Smooth muscle cell (in vitro differentiated cells): ENCODE measurements around the gene ZNF429. TPM values are rescaled to one million over a fixed set of nuclear protein-coding genes. Genes with fewer than 3 reads are reported as not detected.
A peak's percentile ranks its signal among the peaks of the same experiment; 100 is the strongest.
"Not testable (repeated sequence)": the region's sequence is repeated elsewhere in the genome, so short reads cannot be mapped to it uniquely, and the experiment has no call there.

ENCODE experiments used
- DNase-seq: peaks from one replicate; lab custom pipeline; 2025; ENCODE audit not compliant: unreplicated experiment; lab: John Stamatoyannopoulos, UW
- H2AFZ ChIP-seq: fragments of 200-600 bp; sonication (generic); 2 replicates; pipeline ENCODE4 v1.6.0; 2016; ENCODE audit warnings: antibody characterized with exemption, low read depth, mild to moderate bottlenecking
- H3F3A ChIP-seq: fragments of 200-600 bp; sonication (generic); 2 replicates; pipeline ENCODE4 v1.6.0; 2017; ENCODE audit warnings: antibody characterized with exemption, low read depth
- H3K27ac ChIP-seq: fragments of 200-600 bp; sonication (generic); 2 replicates; pipeline ENCODE4 v1.5.1; 2016; ENCODE audit warnings: low read depth, mild to moderate bottlenecking
- H3K27me3 ChIP-seq: fragments of 200-600 bp; sonication (generic); 2 replicates; pipeline ENCODE4 v1.6.1; 2016; ENCODE audit warnings: low read depth, mild to moderate bottlenecking
- H3K36me3 ChIP-seq: fragments of 200-600 bp; sonication (generic); 2 replicates; pipeline ENCODE4 v1.5.1; 2016; ENCODE audit warnings: low read depth
- H3K4me1 ChIP-seq: fragments of 200-600 bp; sonication (generic); 2 replicates; pipeline ENCODE4 v1.5.1; 2016; ENCODE audit warnings: low read depth
- H3K4me2 ChIP-seq: fragments of 200-600 bp; sonication (generic); 2 replicates; pipeline ENCODE4 v1.6.0; 2016; ENCODE audit warnings: mild to moderate bottlenecking
- H3K4me3 ChIP-seq: fragments of 200-600 bp; sonication (generic); 2 replicates; pipeline ENCODE4 v1.5.1; 2016; ENCODE audit warnings: mild to moderate bottlenecking
- H3K79me2 ChIP-seq: fragments of 200-600 bp; sonication (generic); 2 replicates; pipeline ENCODE4 v1.6.0; 2016; ENCODE audit warnings: low read depth, mild to moderate bottlenecking
- H3K9ac ChIP-seq: fragments of 200-600 bp; sonication (generic); 2 replicates; pipeline ENCODE4 v1.6.0; 2016; ENCODE audit warnings: low read depth
- H3K9me3 ChIP-seq: fragments of 200-600 bp; sonication (generic); replicated peaks from 2 replicates; pipeline ENCODE4 v1.5.1; 2016; ENCODE audit warnings: low read depth
- H4K20me1 ChIP-seq: fragments of 200-600 bp; sonication (generic); 2 replicates; pipeline ENCODE4 v1.6.0; 2016; ENCODE audit warnings: low read depth
- WGBS: methylation state at CpG from one replicate; pipeline ENCODE4 v1.1.7; 2016; ENCODE audit warnings: low lambda C conversion rate; 5-methylcytosine and 5-hydroxymethylcytosine counted together
- polyA plus RNA-seq: library from polyadenylated mRNA; unstranded; fragments of >200 nt; fragmentation: Nextera tagmentation; extraction: Ambion mirVana; gene quantifications from 2 replicates; pipeline ENCODE4 v1.2.1, GENCODE V29; 2016
- total RNA-seq: library from RNA; depleted of rRNA; stranded (reverse); fragments of >200 nt; gene quantifications from 2 replicates; pipeline ENCODE4 v1.2.3, GENCODE V29; 2014
- TF ChIP-seq, protein P1 (sequence below): fragments of 200-600 bp; sonication (generic); IDR thresholded peaks from 2 replicates; pipeline ENCODE4 v1.5.1; 2017; ENCODE audit warnings: borderline replicate concordance, mild to moderate bottlenecking, antibody characterized with exemption; ENCODE audit not compliant: insufficient read depth, poor library complexity, severe bottlenecking

The ZNF429 gene
- total and polyA plus RNA-seq, 2 experiments from 2014 or later: 7.8 to 10.4 TPM

DNA sequence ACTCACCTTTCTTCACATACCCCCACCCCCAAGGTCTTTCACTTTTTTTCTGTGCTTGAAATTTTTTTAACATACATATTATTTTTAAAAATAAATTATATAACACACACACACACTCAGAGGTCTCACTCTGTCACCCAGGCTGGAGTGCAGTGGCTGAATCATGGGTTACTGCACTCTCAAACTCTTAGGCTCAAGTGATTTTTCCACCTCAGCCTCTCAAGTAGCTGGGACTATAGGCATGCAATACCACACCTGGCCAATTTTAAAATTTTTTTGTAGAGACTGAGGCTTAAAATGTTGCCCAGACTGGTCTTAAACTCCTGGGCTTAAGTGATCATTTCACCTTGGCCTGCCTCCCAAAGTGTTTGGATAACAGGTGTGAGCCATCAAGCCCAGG, 32.9 kb upstream of the ZNF429 start:
- Histone ChIP-seq H3K27ac (no peak overlapping the region), H3F3A (no peaks in the 10 kb centered on the region), H4K20me1 (no peaks in the 10 kb centered on the region), H3K36me3 (no peaks in the 10 kb centered on the region), H3K27me3 (no peaks in the 10 kb centered on the region), H2AFZ (no peak overlapping the region), H3K9ac (no peak overlapping the region), H3K4me3 (no peak overlapping the region), H3K4me2 (no peak overlapping the region), H3K9me3 (no peaks in the 10 kb centered on the region), H3K79me2 (no peaks in the 10 kb centered on the region), H3K4me1 (no peaks in the 10 kb centered on the region)
- TF ChIP-seq, protein P1, sequence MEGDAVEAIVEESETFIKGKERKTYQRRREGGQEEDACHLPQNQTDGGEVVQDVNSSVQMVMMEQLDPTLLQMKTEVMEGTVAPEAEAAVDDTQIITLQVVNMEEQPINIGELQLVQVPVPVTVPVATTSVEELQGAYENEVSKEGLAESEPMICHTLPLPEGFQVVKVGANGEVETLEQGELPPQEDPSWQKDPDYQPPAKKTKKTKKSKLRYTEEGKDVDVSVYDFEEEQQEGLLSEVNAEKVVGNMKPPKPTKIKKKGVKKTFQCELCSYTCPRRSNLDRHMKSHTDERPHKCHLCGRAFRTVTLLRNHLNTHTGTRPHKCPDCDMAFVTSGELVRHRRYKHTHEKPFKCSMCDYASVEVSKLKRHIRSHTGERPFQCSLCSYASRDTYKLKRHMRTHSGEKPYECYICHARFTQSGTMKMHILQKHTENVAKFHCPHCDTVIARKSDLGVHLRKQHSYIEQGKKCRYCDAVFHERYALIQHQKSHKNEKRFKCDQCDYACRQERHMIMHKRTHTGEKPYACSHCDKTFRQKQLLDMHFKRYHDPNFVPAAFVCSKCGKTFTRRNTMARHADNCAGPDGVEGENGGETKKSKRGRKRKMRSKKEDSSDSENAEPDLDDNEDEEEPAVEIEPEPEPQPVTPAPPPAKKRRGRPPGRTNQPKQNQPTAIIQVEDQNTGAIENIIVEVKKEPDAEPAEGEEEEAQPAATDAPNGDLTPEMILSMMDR: no peak
- no peak for DNase-seq

DNA sequence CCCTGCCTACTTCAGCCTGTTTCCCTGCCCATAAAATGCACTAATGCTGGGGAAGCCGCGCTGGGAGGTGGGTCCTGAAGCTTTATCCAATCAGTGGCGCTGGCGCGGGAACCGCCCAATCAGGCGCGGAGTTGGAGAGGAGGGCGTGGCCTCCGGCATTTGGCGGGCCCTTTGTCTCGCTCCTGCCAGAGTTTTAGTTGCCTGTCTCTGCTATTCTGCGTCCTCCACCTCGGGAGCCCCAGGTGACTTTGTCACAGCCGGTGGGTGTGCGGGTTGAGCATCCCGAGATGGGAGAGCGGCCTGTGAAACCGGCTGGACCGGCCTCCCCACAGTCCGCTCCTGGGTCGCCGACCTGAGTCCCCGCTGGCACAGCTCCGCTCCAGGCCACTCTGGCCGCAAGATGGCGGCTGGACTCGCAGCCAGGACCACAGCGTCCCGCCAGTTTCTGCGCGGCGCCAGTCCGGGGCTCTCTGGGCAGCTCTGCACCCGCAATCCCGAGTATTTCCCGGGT, 30.7 kb upstream of the ZNF429 start:
- no peak overlapping the region for H3K9ac ChIP-seq
- no peaks in the 10 kb centered on the region for H4K20me1 ChIP-seq
- H3K4me3 ChIP-seq: peak overlapping the region; percentile 52
- no peaks in the 10 kb centered on the region for H3K27me3 ChIP-seq
- H3K4me2 ChIP-seq: peak overlapping the region; percentile 87
- no peaks in the 10 kb centered on the region for H3K79me2 ChIP-seq
- WGBS: 20% methylated on average over 37 of the region's 37 CpGs
- no peaks in the 10 kb centered on the region for H3K9me3 ChIP-seq
- no peak overlapping the region for H3K27ac ChIP-seq
- no peaks in the 10 kb centered on the region for H3K36me3 ChIP-seq
- TF ChIP-seq, protein P1: no peak
- H3F3A ChIP-seq: no peaks in the 10 kb centered on the region
- DNase-seq: no peak
- peak overlapping the region; percentile 82 for H2AFZ ChIP-seq
- no peaks in the 10 kb centered on the region for H3K4me1 ChIP-seq

DNA sequence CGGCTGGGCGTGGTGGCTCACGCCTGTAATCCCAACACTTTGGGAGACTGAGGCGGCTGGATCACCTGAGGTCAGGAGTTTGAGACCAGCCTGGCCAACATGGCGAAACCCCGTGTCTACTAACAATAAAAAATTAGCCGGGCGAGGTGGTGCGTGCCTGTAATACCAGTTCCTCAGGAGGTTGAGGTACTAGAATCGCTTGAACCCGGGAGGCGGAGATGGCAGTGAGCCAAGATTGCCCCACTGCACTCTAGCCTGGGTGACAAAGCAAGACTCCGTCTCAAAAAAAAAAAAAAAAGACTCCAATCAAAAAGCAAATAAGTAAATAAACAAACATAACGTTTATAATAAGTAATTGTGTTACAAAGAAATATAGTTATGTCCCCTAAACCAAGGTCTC, 23.0 kb upstream of the ZNF429 start:
- not testable (repeated sequence) for H3K9ac ChIP-seq, H4K20me1 ChIP-seq, H3K4me2 ChIP-seq, H3K4me1 ChIP-seq, H3K9me3 ChIP-seq, H2AFZ ChIP-seq, H3K27ac ChIP-seq, H3K4me3 ChIP-seq, DNase-seq, H3K36me3 ChIP-seq, H3K27me3 ChIP-seq, H3F3A ChIP-seq, H3K79me2 ChIP-seq
- WGBS: 95% methylated on average over 14 of the region's 14 CpGs

DNA sequence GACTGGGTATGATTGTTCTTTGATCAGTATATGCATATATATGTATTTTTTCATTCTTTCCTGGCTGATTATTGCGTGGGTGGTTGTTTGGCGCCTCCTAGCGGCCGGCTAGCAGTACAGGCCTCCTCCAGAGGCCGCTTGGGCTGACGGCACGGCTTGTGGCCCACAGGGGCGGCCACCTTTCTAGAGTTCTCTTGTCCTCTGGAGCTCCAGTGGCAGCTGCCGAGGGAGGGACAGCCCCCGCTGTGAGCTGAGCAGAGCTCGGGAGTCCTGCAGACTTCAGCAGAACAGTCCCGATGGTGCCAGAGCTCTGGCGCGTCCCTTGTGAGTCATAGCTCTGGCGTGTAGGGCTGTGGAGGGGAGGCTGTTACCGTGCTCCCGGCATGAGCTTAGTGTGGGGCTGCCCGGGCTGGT, 22.5 kb upstream of the ZNF429 start:
- Histone ChIP-seq H4K20me1 (no peaks in the 10 kb centered on the region), H3K9me3 (no peaks in the 10 kb centered on the region), H3K27me3 (no peaks in the 10 kb centered on the region), H3K4me3 (no peak overlapping the region), H3K79me2 (no peaks in the 10 kb centered on the region), H3K4me1 (no peaks in the 10 kb centered on the region), H3K9ac (no peak overlapping the region), H3K4me2 (no peak overlapping the region), H2AFZ (no peak overlapping the region), H3K36me3 (no peaks in the 10 kb centered on the region), H3K27ac (no peak overlapping the region), H3F3A (no peaks in the 10 kb centered on the region)
- DNase-seq: no peak
- WGBS: 56% methylated on average over 18 of the region's 18 CpGs
- TF ChIP-seq, protein P1: peak; percentile 52
